GM18870 (cell line): ENCODE results near the gene APOBEC4.
"Not testable (repeated sequence)": the region's sequence is repeated elsewhere in the genome, so short reads cannot be mapped to it uniquely, and the experiment has no call there.

Experiments
- ATAC-seq: cut with Tn5 transposase; IDR thresholded peaks from one replicate; pipeline ENCODE4 v1.9.1; 2021; ENCODE audit warnings: moderate library complexity; ENCODE audit not compliant: unreplicated experiment

The APOBEC4 gene

GRCh38 chr1:183652547-183653461, at the start of gene APOBEC4:
Gene APOBEC4, minus strand, starts transcription at chr1:183653316. Its CDS starts 4,535 bp downstream, at chr1:183648781.
- ATAC-seq: no peak

- ATAC-seq: no peak
Measured at GRCh38 chr1:183702813-183703198, 49.7 kb upstream of the APOBEC4 start.

GRCh38 chr1:183702087-183702812, 49.1 kb upstream of the APOBEC4 start:
- no peak for ATAC-seq

GRCh38 chr1:183699616-183700160, 46.6 kb upstream of the APOBEC4 start:
- ATAC-seq: no peak

- no peak for ATAC-seq
Measured at GRCh38 chr1:183697814-183698590, 44.9 kb upstream of the APOBEC4 start.

- ATAC-seq: no peak
Measured at GRCh38 chr1:183696981-183697380, 43.9 kb upstream of the APOBEC4 start.

- ATAC-seq: no peak
Measured at GRCh38 chr1:183694755-183695154, 41.6 kb upstream of the APOBEC4 start.

GRCh38 chr1:183694066-183694465, 41.0 kb upstream of the APOBEC4 start:
- ATAC-seq: no peak

GRCh38 chr1:183693521-183693920, 40.4 kb upstream of the APOBEC4 start:
- ATAC-seq: no peak

- peak; percentile 87 for ATAC-seq
Measured at GRCh38 chr1:183689762-183690204, 36.7 kb upstream of the APOBEC4 start.

GRCh38 chr1:183688341-183689060, 35.4 kb upstream of the APOBEC4 start:
- no peak for ATAC-seq

- no peak for ATAC-seq
Measured at GRCh38 chr1:183687546-183688304, 34.6 kb upstream of the APOBEC4 start.

GRCh38 chr1:183686229-183686628, 33.1 kb upstream of the APOBEC4 start:
- no peak for ATAC-seq

GRCh38 chr1:183685112-183685713, 32.1 kb upstream of the APOBEC4 start:
- ATAC-seq: no peak

GRCh38 chr1:183679363-183679762, 26.2 kb upstream of the APOBEC4 start:
- not testable (repeated sequence) for ATAC-seq

- ATAC-seq: no peak
Measured at GRCh38 chr1:183678819-183679218, 25.7 kb upstream of the APOBEC4 start.

GRCh38 chr1:183676586-183677189, 23.6 kb upstream of the APOBEC4 start:
- ATAC-seq: no peak

- no peak for ATAC-seq
Measured at GRCh38 chr1:183675883-183676585, 22.9 kb upstream of the APOBEC4 start.
